B cell (primary cell): ENCODE measurements around the gene OR4C45. TPM values are rescaled to one million over a fixed set of nuclear protein-coding genes. Genes with fewer than 3 reads are reported as not detected.

Experiments used
- ATAC-seq: fragments of 200-7000 bp; cut with Tn5 transposase; one replicate; pipeline ENCODE4 v1.10.0; 2021; ENCODE audit warnings: low read depth, mild to moderate bottlenecking, moderate number of reproducible peaks, moderate library complexity
- CTCF ChIA-PET: fragments of 350-600 bp; sonication (Branson Sonifier 250); formaldehyde crosslinking; loops from one replicate; lab custom pipeline; 2021; ENCODE audit warnings: antibody characterized with exemption, inconsistent platforms; lab: Charles Lee
- POLR2A ChIA-PET: fragments of 350-600 bp; sonication (Branson Sonifier 250); formaldehyde crosslinking; loops from one replicate; lab custom pipeline; 2021; ENCODE audit warnings: antibody characterized with exemption; lab: Charles Lee
- DNase-seq: peaks from one replicate; pipeline ENCODE4 v3.0.0; 2013
- H2AFZ ChIP-seq: 2 replicates; pipeline ENCODE4 v1.6.1; 2012; ENCODE audit warnings: mild to moderate bottlenecking, low read depth, low read length; ENCODE audit not compliant: insufficient read depth, poor library complexity, severe bottlenecking
- H3K27ac ChIP-seq, 2 donors: 1 replicate in 1 of 2; 2 replicates in 1 of 2; pipeline ENCODE4 v1.5.1; 2012 to 2013; ENCODE audit warnings: low read length in 2 of 2, mild to moderate bottlenecking in 2 of 2, moderate library complexity in 1 of 2
- H3K27me3 ChIP-seq, 4 experiments: fragments of 200-600 bp in 1 of 4; sonication (generic) in 1 of 4; replicated peaks in 1 of 4; 1 replicate in 2 of 4; 2 replicates in 2 of 4; pipeline versions ENCODE4 v1.6.1 to v1.7.0; 2013 to 2016; ENCODE audit warnings: low read length in 3 of 4, mild to moderate bottlenecking in 2 of 4, mixed read lengths in 1 of 4, moderate library complexity in 1 of 4; ENCODE audit not compliant: insufficient read depth in 4 of 4, control insufficient read depth in 3 of 4; ENCODE audit errors: control extremely low read depth in 1 of 4
- H3K36me3 ChIP-seq, 2 experiments: replicated peaks in 1 of 2; 1 replicate in 1 of 2; 2 replicates in 1 of 2; pipeline versions ENCODE4 v1.6.1 to v1.7.1; 2013; ENCODE audit warnings: low read length in 1 of 2; ENCODE audit not compliant: insufficient read depth in 2 of 2, control insufficient read depth in 1 of 2; ENCODE audit errors: control extremely low read depth in 1 of 2, extremely low read depth in 1 of 2
- H3K4me1 ChIP-seq, 2 donors: fragments of 200-600 bp in 1 of 2; sonication (generic) in 1 of 2; 1 replicate in 1 of 2; 2 replicates in 1 of 2; pipeline versions ENCODE4 v1.5.1 to v1.6.1; 2013 to 2017; ENCODE audit warnings: low read length in 2 of 2; ENCODE audit not compliant: control insufficient read depth in 2 of 2, insufficient read depth in 2 of 2
- H3K4me2 ChIP-seq: replicated peaks from 2 replicates; pipeline ENCODE3; 2012; ENCODE audit warnings: mild to moderate bottlenecking, low read depth, low read length; ENCODE audit not compliant: poor library complexity, severe bottlenecking
- H3K4me3 ChIP-seq, 5 experiments: fragments of 200-600 bp in 1 of 5; sonication (generic) in 1 of 5; 1 replicate in 3 of 5; 2 replicates in 2 of 5; pipeline versions ENCODE4 v1.5.1 to v1.7.0; 2011 to 2016; ENCODE audit warnings: low read length in 4 of 5, mild to moderate bottlenecking in 4 of 5, low read depth in 2 of 5, control low read depth in 1 of 5, moderate library complexity in 1 of 5; ENCODE audit not compliant: insufficient read depth in 1 of 5; ENCODE audit errors: control extremely low read depth in 1 of 5, extremely low read depth in 1 of 5
- H3K79me2 ChIP-seq: fragments of 200-600 bp; sonication (generic); one replicate; pipeline ENCODE4 v1.6.0; 2016; ENCODE audit warnings: low read length; ENCODE audit not compliant: control insufficient read depth, insufficient read depth
- H3K9ac ChIP-seq: fragments of 200-600 bp; sonication (generic); 2 replicates; pipeline ENCODE4 v1.6.1; 2017; ENCODE audit warnings: mild to moderate bottlenecking, low read length, moderate library complexity
- H3K9me3 ChIP-seq, 3 donors: one replicate each; pipeline versions ENCODE4 v1.6.1 to v1.7.1; 2013; ENCODE audit warnings: low read length in 2 of 3; ENCODE audit not compliant: control insufficient read depth in 2 of 3, insufficient read depth in 1 of 3; ENCODE audit errors: control extremely low read depth in 1 of 3
- H4K20me1 ChIP-seq: 2 replicates; pipeline ENCODE4 v1.6.0; 2012; ENCODE audit warnings: mild to moderate bottlenecking, low read length; ENCODE audit not compliant: insufficient read depth, control insufficient read depth, poor library complexity, severe bottlenecking
- H3K27ac Mint-ChIP-seq: one replicate; pipeline ENCODE4 v1.8.0; 2021; ENCODE audit warnings: mixed read lengths
- H3K27me3 Mint-ChIP-seq: one replicate; pipeline ENCODE4 v1.8.0; 2021; ENCODE audit warnings: mixed read lengths
- H3K4me1 Mint-ChIP-seq: one replicate; pipeline ENCODE4 v1.8.0; 2021; ENCODE audit warnings: mixed read lengths
- H3K4me3 Mint-ChIP-seq: one replicate; pipeline ENCODE4 v1.8.0; 2021; ENCODE audit warnings: mixed read lengths
- H3K9me3 Mint-ChIP-seq: one replicate; pipeline ENCODE4 v1.8.0; 2022; ENCODE audit warnings: mixed read lengths; ENCODE audit not compliant: insufficient read depth
- CTCF ChIP-seq: fragments of 200-600 bp; IDR thresholded peaks from one replicate; pipeline ENCODE4 v1.8.0; 2022; ENCODE audit warnings: antibody characterized with exemption, mild to moderate bottlenecking
- EZH2 ChIP-seq: IDR thresholded peaks from 2 replicates; pipeline ENCODE4 v1.6.1; 2012; ENCODE audit warnings: borderline replicate concordance, low read depth, mild to moderate bottlenecking, moderate library complexity, low read length; ENCODE audit not compliant: insufficient read depth, poor library complexity, severe bottlenecking
- WGBS: methylation state at CpG from one replicate; pipeline ENCODE4 v1.1.5; 2013; ENCODE audit warnings: missing lambda C conversion rate; ENCODE audit not compliant: insufficient coverage; 5-methylcytosine and 5-hydroxymethylcytosine counted together
- intact Hi-C: fragments of 100-400 bp; cut with micrococcal nuclease; formaldehyde crosslinking; loops from one replicate; pipeline ENCODE4 v1.10.0; 2022
- polyA minus RNA-seq: library from RNA; depleted of rRNA, polyadenylated mRNA; stranded (reverse); fragments of >200 nt; gene quantifications from 2 replicates; pipeline ENCODE4 v1.2.3, GENCODE V29; 2012
- polyA plus RNA-seq: library from polyadenylated mRNA; depleted of rRNA; stranded (reverse); fragments of >200 nt; gene quantifications from 2 replicates; pipeline ENCODE4 v1.2.3, GENCODE V29; 2012
- total RNA-seq, 2 donors: library from RNA; stranded (reverse); fragments of 120-200 nt in 1 of 2; gene quantifications; 1 replicate in 1 of 2; 2 replicates in 1 of 2; pipeline versions ENCODE4 v1.2.3 to v1.2.4, GENCODE V29; 2013 to 2022

The OR4C45 gene
- total RNA-seq (not detected in 2 replicates), polyA plus RNA-seq (not detected in 2 replicates), polyA minus RNA-seq (not detected in 2 replicates)
- total RNA-seq (2013): not detected

GRCh38 chr11:50032574-50032973, at the start of gene OR4C45:
OR4C45 (plus strand) TSS chr11:50032874.
- ATAC-seq: no peak
- Mint-ChIP-seq H3K27me3 (no peaks in the 10 kb centered on the region), H3K27ac (no peak within 1 kb of the TSS), H3K9me3 (no peaks in the 10 kb centered on the region), H3K4me1 (no peaks in the 10 kb centered on the region), H3K4me3 (no peak within 1 kb of the TSS)
- POLR2A ChIA-PET: no interaction called here
- no peaks in the 10 kb centered on the region for H4K20me1 ChIP-seq
- no peak for DNase-seq
- intact Hi-C loops: no loop called here
- H3K79me2 ChIP-seq: no peaks in the 10 kb centered on the region
- no peak within 1 kb of the TSS for H3K4me2 ChIP-seq
- no peak within 1 kb of the TSS for H2AFZ ChIP-seq
- H3K9ac ChIP-seq: no peak within 1 kb of the TSS
- TF ChIP-seq CTCF (no peak), EZH2 (no peak)
- H3K4me1 ChIP-seq: no peaks in the 10 kb centered on the region
- no peak within 1 kb of the TSS for H3K4me3 ChIP-seq
- CTCF ChIA-PET: no interaction called here
- no peak within 1 kb of the TSS for H3K27ac ChIP-seq
- H3K27me3 ChIP-seq: no peaks in the 10 kb centered on the region
- no peaks in the 10 kb centered on the region for H3K36me3 ChIP-seq
- H3K9me3 ChIP-seq: peaks cover 0 to 14% (median 0%) of the 10 kb centered on the region in 3 donors

GRCh38 chr11:49995565-49995964, 37.1 kb upstream of the OR4C45 start:
- DNase-seq (peak; percentile 20), ATAC-seq (no peak)
- H3K4me1 ChIP-seq: no peaks in the 10 kb centered on the region
- ChIA-PET CTCF (no interaction called here), POLR2A (no interaction called here)
- no peaks in the 10 kb centered on the region for H4K20me1 ChIP-seq
- TF ChIP-seq CTCF (peak; percentile 48), EZH2 (no peak)
- H3K27ac Mint-ChIP-seq: no peak overlapping the region
- no peak overlapping the region for H3K9ac ChIP-seq
- peaks cover 0 to 4% (median 2%) of the 10 kb centered on the region in 3 donors for H3K9me3 ChIP-seq
- no peak overlapping the region for H3K4me3 Mint-ChIP-seq
- peaks cover 2% of the 10 kb centered on the region for H3K9me3 Mint-ChIP-seq
- no peak overlapping the region for H3K4me3 ChIP-seq
- no peak overlapping the region for H3K4me2 ChIP-seq
- no peaks in the 10 kb centered on the region for H3K36me3 ChIP-seq
- intact Hi-C loops: no loop called here
- H3K27me3 ChIP-seq: no peaks in the 10 kb centered on the region
- no peaks in the 10 kb centered on the region for H3K27me3 Mint-ChIP-seq
- H2AFZ ChIP-seq: no peak overlapping the region
- H3K79me2 ChIP-seq: no peaks in the 10 kb centered on the region
- 21% methylated on average over 2 of the region's 6 CpGs for WGBS
- H3K27ac ChIP-seq: no peak overlapping the region
- no peaks in the 10 kb centered on the region for H3K4me1 Mint-ChIP-seq
